Type B pancreatic cell (in vitro differentiated cells): Measurements from ENCODE around the gene CCDC33. TPM values are rescaled to one million over a fixed set of nuclear protein-coding genes. Genes with fewer than 3 reads are reported as not detected.

ENCODE experiments used
- DNase-seq: peaks from one replicate; pipeline ENCODE4 v3.0.0; 2021; ENCODE audit warnings: mixed read lengths; ENCODE audit not compliant: unreplicated experiment; ENCODE audit errors: extremely low spot score
- H3K27ac Mint-ChIP-seq: 2 replicates; pipeline ENCODE4 v1.8.0; 2021; ENCODE audit warnings: mild to moderate bottlenecking, mixed read lengths
- H3K27me3 Mint-ChIP-seq: 2 replicates; pipeline ENCODE4 v1.8.0; 2021; ENCODE audit warnings: mixed read lengths
- H3K36me3 Mint-ChIP-seq: 2 replicates; pipeline ENCODE4 v1.8.0; 2021; ENCODE audit warnings: mixed read lengths
- H3K4me1 Mint-ChIP-seq: one replicate; pipeline ENCODE4 v1.8.0; 2021; ENCODE audit warnings: mixed read lengths; ENCODE audit not compliant: unreplicated experiment
- H3K4me3 Mint-ChIP-seq: 2 replicates; pipeline ENCODE4 v1.8.0; 2021; ENCODE audit warnings: mild to moderate bottlenecking, mixed read lengths
- H3K9me3 Mint-ChIP-seq: 2 replicates; pipeline ENCODE4 v1.8.0; 2021; ENCODE audit warnings: mixed read lengths
- CTCF ChIP-seq: fragments of 200-600 bp; sonication (generic); conservative IDR thresholded peaks from 2 replicates; pipeline ENCODE4 v1.5.0; 2021; ENCODE audit warnings: antibody characterized with exemption, mild to moderate bottlenecking
- total RNA-seq: library from RNA; stranded (reverse); gene quantifications from 2 replicates; pipeline ENCODE4 v1.2.1, GENCODE V29; 2021; ENCODE audit warnings: low replicate concordance

The CCDC33 gene
- total RNA-seq, 1 donor from 2014 or later, result 5.0 TPM

- H3K27me3 Mint-ChIP-seq, result peaks cover 27% of the 10 kb centered on the region
- no peaks in the 10 kb centered on the region for H3K36me3 Mint-ChIP-seq
- no peak for DNase-seq
- H3K27ac Mint-ChIP-seq, result no peak overlapping the region
- peaks cover 41% of the 10 kb centered on the region for H3K4me1 Mint-ChIP-seq
- no peaks in the 10 kb centered on the region for H3K9me3 Mint-ChIP-seq
- no peak overlapping the region for H3K4me3 Mint-ChIP-seq
- TF ChIP-seq CTCF, result no peak
Measured at GRCh38 chr15:74244822-74245341, 8.8 kb downstream of the CCDC33 start.

GRCh38 chr15:74245342-74245931, 9.3 kb downstream of the CCDC33 start:
- H3K4me3 Mint-ChIP-seq, result peak overlapping the region; percentile 34
- peaks cover 46% of the 10 kb centered on the region for H3K4me1 Mint-ChIP-seq
- H3K36me3 Mint-ChIP-seq, result no peaks in the 10 kb centered on the region
- no peaks in the 10 kb centered on the region for H3K9me3 Mint-ChIP-seq
- H3K27ac Mint-ChIP-seq, result no peak overlapping the region
- DNase-seq, result no peak
- TF ChIP-seq CTCF, result no peak
- peaks cover 30% of the 10 kb centered on the region for H3K27me3 Mint-ChIP-seq

GRCh38 chr15:74250266-74250665, 14.1 kb downstream of the CCDC33 start:
- no peak for DNase-seq

GRCh38 chr15:74251131-74251811, 15.1 kb downstream of the CCDC33 start:
- no peak for DNase-seq
- peaks cover 20% of the 10 kb centered on the region for H3K27me3 Mint-ChIP-seq
- no peaks in the 10 kb centered on the region for H3K9me3 Mint-ChIP-seq
- peaks cover 28% of the 10 kb centered on the region for H3K4me1 Mint-ChIP-seq
- H3K4me3 Mint-ChIP-seq, result no peak overlapping the region
- TF ChIP-seq CTCF, result no peak
- no peaks in the 10 kb centered on the region for H3K36me3 Mint-ChIP-seq
- H3K27ac Mint-ChIP-seq, result no peak overlapping the region

More at GRCh38 chr15:74250266-74250665, 14.1 kb downstream of the CCDC33 start:
- no peak for TF ChIP-seq CTCF
- Mint-ChIP-seq H3K4me3 (no peak overlapping the region), H3K4me1 (peaks cover 35% of the 10 kb centered on the region), H3K27me3 (peaks cover 26% of the 10 kb centered on the region), H3K9me3 (no peaks in the 10 kb centered on the region), H3K27ac (no peak overlapping the region), H3K36me3 (no peaks in the 10 kb centered on the region)

GRCh38 chr15:74252291-74252690, 16.2 kb downstream of the CCDC33 start:
- Mint-ChIP-seq H3K4me1 (peaks cover 28% of the 10 kb centered on the region), H3K36me3 (no peaks in the 10 kb centered on the region), H3K27ac (no peak overlapping the region), H3K4me3 (no peak overlapping the region), H3K9me3 (no peaks in the 10 kb centered on the region), H3K27me3 (peaks cover 17% of the 10 kb centered on the region)
- TF ChIP-seq CTCF, result no peak
- no peak for DNase-seq
